Measurements from ENCODE around the gene TUBA3E.
"Not testable (repeated sequence)": the region's sequence is repeated elsewhere in the genome, so short reads cannot be mapped to it uniquely, and the experiment has no call there.

The TUBA3E gene

DNA sequence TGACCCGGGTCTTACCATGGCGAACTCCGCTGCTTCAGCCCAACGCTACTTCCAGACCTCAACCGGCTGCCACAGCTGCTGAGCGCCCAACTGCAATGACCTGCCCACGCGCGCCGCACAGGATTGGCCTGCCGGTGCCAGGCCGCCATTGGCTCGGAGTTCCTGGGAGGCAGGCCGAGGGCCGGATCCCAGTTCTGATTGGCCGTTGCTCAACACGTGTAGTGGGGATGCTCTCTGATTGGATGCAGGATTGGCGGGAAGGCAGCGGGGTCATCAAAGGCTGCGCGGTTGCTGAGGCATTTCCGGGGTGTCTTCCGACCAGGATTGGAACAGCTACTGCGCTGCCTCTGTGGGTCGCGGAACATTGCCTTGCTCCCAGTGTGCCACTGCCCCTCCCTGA is at the start of gene TUBA3E:
TUBA3E (minus strand) TSS at position 97 of the 400 bp plus-strand sequence; CDS start at position 18, 79 bp downstream.
- DNase-seq = no peak

DNA sequence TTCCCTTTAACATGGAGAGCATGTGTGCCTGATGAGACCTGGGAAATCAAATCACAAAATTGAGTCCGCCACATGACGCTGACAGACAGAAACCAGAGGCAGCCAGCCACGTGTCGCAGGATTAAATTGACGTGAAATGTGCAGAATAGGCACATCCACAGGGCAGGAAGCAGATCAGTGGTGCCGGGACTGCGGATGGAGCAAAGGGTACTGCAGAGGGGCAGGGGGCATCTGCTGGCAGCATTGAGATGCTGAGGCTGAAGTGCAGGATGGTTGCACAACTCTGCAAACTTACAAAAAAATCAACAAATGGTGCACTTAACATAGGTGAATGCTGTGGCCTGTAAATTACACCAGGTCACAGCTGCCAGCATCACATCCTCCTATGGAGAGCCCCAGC is 48.2 kb upstream of the TUBA3E start:
- no peak for DNase-seq

DNA sequence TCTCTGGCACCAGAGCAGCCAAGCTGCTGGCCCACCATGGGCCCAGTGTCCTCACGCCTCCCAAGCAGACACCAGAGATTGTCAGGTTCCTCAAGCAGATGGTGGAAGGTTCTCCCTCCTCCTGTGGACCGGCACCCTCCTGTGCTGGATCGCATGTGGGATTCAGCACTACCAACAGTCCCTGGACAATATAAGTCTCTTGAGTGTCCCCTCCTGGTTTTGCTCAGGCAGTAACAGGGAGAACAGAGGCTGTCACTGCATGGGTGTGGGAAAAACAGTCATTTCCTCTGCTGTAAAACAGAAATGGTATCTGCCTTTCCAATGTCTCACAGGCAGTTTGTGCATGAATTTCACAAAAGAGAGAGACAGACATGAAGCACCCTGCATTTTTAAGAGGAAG is 47.7 kb upstream of the TUBA3E start:
- no peak for DNase-seq

DNA sequence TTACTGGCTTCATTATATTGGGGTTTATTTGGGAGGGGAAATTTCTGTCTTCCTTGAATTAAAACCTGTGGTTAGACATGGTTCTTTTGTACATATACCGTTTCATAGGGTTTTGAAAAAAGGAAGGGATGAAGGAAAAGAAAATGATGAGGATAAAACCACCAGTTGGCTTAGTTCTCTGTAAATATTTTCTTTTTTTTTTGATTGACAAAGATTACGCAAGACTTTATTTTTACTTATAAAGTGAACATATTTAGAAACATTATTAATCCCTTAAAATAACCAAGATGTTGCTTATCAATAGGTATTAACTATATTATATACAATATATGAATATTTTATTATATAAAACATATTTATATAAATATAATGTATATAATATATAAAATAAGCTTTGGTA is 45.1 kb upstream of the TUBA3E start:
- DNase-seq = no peak

DNA sequence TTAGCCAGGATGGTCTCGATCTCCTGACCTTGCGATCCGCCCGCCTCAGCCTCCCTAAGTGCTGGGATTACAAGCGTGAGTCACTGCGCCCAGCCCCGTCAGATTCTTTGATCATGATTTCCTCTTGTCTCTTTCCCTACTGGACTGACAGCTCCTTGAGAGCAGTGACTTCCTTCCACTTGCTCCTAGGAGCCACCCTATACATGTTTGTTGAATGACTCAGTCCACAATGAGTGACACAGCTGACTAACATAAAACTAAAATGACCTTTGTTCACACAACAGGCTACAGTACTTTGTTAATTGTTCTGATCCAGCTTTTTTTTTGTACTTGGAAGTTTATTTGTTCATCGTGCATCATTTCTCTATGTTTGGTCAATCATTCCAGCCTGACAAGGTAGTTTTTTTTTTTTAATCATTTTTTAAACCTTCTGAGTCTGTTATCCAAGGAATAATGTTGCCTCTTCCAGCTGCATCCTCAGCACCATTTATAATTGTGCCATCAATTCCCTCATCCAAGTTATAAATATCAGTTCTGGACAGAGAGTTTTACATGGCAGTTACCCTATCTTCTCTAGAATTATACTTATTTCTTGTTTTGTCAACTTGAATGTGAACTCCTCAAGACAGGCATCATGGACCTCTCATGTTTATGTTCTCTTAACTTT is 42.9 kb upstream of the TUBA3E start:
- no peak for DNase-seq

DNA sequence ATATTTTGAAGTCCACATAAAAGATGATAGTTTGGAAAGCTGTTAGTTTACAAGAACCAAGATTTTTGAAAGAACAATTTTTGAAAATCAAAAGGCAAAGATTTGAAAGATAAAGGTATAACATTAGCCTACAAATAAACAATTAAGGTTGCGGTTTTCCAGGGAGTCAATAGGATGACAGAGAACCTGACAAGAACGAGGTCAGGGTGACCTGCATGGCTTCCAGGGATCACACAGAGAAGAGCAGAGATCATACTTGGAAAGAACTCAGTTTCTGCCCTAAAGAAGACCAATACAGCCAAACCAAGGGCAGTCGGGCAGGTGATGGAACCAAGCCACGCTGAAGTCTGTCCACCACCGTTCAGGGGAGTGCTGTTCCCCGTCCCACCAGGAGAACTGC is 41.3 kb upstream of the TUBA3E start:
- not testable (repeated sequence) for DNase-seq

DNA sequence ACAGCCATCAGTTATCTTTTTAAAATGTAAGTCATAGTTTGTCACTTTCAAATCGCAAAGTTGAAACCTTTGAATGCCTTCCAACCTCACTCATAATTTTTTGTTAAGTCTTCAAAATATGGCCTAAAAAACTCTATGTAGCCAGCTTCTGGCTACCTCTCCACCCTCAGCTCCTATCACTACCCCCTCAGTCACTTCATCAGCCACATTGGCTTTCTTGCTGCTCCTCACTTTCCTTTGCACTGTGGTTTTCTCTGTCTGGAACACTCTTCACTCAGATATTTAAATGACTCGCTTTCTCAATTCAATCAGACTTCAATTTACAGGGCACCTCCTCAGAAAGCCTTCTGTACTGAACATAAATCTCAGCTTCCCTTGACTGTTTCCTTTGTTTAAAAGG is 34.8 kb upstream of the TUBA3E start:
- DNase-seq = not testable (repeated sequence)

DNA sequence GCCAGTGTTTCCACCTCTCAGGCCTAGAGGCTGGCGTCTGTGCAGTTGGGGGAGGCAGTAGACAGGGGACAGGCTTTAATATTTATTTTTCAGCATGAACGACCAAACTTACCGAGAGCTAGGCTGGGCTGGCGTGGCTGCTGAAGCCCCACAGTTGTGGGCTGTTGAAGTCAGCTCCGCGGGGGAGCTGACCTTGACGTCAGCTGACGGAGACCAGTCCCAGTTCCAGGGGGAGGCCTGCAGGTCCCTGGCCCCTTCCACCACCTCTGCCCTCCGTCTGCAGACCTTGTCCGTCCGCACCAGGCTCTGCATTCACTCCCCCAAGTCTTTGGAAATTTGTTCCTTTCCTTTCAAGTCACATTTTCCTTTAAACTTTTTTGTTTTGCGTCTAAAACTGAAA is 33.4 kb upstream of the TUBA3E start:
- DNase-seq = no peak

DNA sequence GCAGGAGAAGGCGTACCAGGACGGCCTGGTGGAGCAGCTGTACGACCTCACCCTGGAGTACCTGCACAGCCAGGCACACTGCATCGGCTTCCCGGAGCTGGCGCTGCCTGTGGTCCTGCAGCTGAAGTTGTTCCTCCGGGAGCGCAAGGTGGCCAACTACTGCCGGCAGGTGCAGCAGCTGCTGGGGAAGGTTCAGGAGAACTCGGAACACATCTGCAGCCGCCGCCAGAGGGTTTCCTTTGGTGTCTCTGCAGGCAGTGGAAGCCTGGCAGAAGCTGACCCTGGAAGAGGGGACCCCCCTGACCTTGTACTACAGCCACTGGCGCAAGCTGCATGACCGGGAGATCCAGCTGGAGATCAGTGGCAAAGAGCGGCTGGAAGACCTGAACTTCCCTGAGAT is 32.7 kb upstream of the TUBA3E start:
- DNase-seq = not testable (repeated sequence)

DNA sequence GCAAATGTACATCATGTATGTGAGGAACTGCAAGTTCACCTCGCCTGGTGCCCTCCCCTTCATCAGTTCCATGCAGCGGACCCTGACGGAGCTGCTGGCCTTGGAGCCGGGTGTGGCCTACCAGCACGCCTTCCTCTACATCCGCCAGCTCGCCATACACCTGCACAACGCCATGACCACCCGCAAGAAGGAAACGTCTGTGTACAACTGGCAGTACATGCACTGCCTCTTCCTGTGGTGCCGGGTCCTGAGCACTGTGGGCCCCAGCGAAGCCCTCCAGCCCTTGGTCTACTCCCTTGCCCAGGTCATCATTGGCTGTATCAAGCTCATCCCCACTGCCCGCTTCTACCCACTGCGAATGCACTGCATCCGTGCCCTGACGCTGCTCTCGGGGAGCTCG is 32.1 kb upstream of the TUBA3E start:
- not testable (repeated sequence) for DNase-seq

DNA sequence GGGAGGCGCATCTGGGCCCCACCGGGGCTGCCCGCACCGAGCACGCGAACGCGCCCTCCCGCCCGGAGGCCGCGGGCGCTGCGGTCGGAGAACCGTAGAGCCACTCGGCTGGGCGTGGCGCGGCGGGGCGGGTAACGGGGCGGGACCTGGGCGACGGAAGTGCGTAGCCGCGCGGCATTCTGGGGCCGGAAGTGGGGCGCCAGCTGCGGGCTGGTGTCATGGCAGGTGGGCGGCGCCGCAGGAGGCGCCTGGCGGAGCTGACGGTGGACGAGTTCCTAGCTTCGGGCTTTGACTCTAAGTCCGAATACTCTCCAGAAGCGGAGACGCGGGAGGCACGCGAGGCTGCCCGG is 30.9 kb upstream of the TUBA3E start:
- DNase-seq = not testable (repeated sequence)

DNA sequence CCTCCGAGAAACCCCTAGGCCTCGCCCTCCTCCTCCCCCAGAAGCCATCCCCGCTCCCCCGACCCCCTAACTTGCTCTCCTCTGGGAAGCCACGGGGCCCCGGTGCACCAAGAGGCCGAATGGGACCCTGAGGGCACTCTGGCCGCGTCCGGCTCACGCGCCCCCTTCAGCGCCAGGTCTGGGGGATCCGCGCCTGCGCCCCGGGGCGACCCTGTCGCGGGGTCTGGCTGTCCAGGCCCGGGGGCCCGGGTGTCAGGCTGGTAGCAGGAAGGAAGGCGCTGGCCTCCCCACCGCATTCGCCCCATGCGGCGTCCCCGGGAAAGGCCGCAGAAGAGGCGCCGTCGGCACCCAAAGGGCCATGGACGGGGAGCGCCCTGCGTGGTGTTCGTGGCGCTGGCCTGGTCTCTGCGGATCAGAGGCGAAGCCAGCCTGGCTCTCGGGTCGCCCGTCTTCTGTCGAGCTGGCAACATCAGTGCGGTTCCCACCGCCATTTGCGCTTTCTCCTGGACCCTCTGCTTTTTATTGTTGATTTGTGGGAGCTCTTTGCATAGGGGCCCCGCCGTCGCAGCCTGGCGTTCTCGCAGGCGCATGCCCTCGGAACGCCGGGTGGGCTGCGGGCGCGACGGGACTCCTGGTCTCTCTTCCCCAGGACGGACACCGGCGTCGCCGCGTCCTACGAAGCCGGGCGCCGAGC is 30.4 kb upstream of the TUBA3E start:
- DNase-seq = not testable (repeated sequence)

DNA sequence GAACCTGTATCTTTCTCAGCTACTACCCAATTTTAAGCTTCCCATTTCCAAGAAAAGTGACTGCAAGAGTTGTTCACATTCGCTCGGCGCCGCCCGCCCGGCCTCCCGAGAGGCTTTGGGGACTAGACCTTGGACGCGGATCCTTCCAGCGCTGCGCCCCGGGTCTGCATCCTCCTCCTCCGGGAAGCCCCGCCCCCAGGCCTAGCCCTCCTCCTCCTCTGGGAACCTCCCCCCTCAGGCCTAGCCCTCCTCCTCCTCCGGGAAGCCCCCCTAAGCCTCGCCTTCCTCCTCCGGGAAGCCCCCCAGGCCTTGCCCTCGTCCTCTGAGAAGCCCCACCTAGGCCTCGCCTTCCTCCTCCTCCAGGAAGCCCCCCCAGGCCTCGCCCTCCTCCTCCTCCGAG is 29.8 kb upstream of the TUBA3E start:
- not testable (repeated sequence) for DNase-seq

DNA sequence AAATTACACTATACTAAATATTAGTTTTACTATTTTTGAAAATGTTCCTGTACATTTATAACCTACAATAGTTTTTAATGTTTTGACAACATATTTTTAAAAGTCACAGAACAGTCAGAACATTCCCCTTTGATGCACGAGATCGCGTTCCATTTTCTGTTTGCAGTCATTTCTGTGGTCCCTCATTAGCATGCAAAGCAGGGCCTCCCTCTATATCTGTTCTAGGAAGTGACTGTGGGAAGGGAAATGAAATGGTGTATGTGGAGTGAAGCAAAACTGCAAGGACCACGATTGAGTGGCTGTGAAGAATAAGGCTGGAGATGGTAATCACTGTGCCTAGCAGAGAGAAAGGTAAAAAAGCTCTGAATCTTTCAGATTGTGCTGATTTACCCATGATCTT is 24.3 kb upstream of the TUBA3E start:
- DNase-seq = not testable (repeated sequence)

DNA sequence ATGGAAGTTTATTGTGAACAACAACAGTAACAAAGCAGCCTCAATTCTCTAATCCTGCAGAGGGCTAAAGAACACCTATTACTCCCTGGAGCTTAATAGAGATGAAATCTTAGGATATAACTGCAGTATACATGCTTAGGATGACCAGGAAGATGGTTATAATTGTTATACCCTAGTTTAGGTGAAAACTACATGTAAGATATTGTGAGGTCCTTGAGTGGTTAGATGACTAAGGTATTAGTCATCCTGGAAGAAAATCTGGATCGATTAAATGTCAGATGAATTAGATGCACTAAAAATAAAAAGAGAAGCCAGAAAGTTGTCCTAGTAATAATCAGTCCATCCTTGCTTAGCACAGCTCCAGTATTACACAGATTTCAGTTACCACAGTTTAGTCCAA is 22.3 kb upstream of the TUBA3E start:
- DNase-seq = not testable (repeated sequence)

DNA sequence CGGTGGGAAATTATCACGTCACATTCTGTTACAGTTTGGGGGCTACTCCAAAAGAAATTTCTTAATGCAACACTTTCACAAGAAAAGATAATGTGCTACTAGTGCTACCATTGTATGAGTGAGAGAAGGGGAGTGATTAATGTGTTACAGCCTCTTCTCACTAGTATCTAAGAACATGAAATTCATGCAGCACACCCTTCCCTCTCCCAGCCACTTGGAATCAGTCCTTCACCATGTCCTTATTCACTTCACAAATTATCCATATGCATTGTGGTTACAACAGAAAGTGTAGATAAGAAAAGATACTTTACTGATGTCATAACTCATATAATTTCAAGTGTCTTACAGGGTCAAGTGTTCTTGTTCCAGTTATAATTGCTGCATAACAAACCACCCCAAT is 20.9 kb upstream of the TUBA3E start:
- DNase-seq = not testable (repeated sequence)

DNA sequence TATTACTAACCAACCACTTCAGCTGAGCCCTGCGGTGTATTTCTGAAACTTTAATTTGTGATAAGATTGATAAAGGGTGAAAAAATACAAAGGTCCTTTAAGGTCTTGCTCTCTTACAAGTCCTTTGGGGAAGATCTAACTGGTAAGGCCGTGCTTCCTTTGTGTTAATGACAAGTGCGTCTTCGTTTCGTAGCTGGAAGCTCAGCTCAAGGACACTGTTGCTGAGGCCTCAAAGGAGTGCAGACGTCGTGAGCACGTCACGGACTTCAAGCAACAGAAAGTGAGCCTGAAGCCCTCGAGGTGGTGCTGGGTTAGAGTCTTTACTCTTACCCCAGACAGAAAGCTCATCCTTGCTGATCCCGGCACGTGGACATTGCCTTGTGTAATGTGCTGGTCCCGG is 8.8 kb upstream of the TUBA3E start:
- DNase-seq = not testable (repeated sequence)

DNA sequence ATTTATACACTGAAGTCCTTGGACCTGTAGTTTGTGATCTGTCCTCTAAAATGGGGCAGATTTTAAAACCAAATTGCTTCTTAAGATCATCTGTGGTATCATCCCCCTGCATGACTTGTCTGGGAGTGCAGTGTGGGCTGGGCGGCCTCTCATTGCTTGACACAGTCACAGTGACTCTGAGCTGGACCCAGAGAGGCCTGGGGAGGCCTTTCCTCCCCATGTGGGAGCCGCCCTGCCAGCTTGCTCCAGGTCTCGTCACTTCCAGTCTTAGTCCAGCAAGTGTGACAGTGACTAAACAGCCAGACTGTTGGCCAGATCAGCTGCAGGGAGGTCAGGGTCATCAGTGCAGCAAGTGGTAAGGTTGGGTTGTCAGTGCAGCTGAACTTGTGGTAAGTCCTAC is 4.9 kb upstream of the TUBA3E start:
- DNase-seq = not testable (repeated sequence)

DNA sequence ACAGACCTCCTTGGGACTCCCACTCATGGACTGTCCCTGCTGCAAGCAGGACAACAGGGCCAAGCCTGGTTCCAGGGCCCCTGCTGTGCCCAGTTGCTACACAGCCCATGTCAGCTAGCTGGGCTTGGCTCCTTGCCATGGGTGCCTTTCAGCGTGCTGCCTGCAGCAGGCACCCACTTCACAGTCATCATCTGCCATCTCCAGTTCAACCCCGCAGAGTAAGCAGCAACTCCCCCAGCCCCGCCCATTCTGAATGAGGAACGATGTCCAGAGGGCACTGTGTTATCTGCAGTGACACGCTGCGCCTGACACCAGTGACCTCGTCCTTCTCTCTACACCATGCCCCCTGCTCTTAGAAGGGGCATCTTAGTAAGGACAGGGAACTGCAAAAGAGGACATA is 4.3 kb upstream of the TUBA3E start:
- DNase-seq = peak; percentile 83

DNA sequence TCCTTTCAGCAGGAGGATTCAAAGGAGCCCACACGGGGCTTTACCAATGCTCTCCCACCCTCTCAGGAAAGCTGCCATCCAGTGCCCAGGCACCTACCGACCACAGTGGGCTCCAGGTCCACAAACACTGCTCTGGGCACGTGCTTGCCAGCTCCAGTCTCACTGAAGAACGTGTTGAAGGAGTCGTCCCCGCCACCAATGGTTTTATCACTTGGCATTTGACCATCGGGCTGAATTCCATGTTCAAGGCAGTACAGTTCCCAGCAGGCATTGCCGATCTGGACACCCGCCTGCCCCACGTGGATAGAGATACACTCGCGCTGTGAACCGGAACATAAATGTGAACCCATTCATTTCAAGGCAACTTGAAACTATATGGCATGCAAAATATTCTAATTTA is 2.2 kb downstream of the TUBA3E start:
- not testable (repeated sequence) for DNase-seq

DNA sequence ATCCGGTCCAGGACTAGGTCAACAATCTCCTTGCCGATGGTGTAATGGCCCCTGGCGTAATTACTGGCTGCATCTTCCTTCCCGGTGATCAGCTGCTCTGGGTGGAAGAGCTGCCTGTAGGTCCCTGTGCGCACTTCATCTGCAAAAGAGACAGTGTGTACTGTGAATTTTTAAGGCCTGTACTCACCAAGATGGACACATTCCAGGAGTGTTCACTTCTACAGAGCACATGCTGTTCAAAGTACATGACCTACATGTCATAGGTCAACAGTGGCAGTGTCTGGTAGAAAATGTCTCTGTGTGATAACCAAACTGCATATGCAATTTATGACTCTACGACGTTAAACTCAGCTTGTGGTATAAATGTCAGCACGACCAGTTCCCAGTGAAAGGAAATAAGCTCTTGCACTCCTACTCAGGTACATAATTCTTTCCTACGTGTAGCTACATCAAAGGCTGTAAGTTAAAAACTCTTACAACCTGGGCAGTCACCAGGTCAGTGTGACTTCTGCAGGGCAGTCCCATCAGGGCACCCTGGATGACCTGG is 3.1 kb downstream of the TUBA3E start:
- not testable (repeated sequence) for DNase-seq

DNA sequence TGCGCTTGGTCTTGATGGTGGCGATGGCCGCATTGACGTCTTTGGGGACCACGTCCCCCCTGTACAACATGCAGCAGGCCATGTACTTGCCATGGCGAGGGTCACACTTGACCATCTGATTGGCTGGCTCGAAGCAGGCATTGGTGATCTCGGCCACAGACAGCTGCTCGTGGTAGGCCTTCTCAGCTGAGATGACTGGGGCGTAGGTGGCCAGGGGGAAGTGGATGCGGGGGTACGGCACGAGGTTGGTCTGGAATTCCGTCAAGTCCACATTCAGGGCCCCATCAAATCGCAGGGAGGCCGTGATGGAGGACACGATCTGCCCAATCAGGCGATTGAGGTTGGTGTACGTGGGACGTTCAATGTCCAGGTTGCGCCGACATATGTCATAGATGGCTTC is 4.4 kb downstream of the TUBA3E start:
- DNase-seq = not testable (repeated sequence)

DNA sequence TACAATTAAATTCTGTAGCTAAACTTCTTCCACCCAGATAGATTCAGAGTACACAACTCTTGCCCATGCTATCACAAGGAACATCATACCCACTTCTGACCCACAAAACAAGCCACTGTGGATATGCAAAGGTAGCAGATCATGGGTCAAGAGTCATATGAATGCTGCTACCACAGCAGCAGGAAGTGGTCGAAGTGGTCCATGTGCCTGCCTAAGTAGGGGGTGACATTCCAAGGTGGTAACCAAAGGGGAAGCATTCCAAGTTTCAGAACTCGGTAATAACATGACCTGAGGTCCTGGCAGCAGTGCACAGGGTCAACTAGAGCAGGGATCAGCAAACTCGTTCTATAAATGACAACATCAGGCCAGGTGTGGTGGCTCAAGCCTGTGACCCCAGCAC is 5.8 kb downstream of the TUBA3E start:
- not testable (repeated sequence) for DNase-seq

DNA sequence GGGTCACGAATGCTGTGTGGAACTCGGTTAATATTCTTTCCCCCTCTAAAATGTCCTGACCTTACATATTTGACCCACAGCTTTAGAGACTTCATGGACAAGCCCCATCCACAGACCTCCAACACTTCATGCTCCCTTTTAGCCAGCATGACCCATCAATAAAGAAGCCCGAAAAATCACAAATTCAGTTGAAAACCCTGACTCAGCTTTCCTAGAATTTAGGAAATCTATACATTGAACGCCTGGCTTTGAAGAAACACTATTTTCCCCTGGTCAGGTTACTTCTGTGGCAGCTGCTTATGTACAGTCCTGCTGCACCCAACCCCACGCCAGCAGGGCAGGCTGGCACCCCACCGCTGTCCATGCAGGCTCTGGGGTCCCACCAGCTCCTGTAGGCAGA is 6.9 kb downstream of the TUBA3E start:
- peak; percentile 26 for DNase-seq

DNA sequence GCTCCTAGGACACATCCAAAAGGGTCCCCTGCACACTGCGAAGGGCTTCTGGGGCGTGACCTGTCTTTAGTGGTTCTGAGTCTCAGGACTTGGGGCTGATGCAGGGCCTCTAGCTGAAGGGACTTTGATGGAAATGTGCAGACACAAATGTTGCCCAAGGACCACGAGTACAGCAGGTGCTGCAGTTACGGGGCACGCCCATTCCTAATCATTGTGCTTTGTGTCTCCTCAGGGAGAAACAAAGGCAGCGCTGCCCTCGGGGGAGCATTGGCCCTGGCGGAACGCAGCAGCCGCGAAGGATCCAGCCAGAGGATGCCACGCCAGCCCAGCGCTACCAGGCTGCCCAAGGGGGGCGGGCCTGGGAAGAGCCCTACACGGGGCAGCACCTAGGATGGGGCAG is 8.0 kb downstream of the TUBA3E start:
- no peak for DNase-seq

Measured in OCI-M1 (cell line).